ENCODE measurements around the gene PPIP5K2.

The PPIP5K2 gene

GRCh38 chr5:103102234-103102633 lies 17.9 kb upstream of the PPIP5K2 start:
- ChIA-PET POLR2A (ENCODE audit: low non-redundant PET) (no interaction called here), CTCF (interaction anchor here (1.1 kb wide), 1 partner anchor 10 kb away, joined by 6 read pairs; no protein-coding TSS in a partner anchor)
- DNase-seq (ENCODE audit: low spot score): no peak
- no peak overlapping the region for H3K27ac ChIP-seq
- no peak for TF ChIP-seq CTCF (conservative IDR thresholded peaks at IDR 0.05; ENCODE audit: low read depth)

- no peak for DNase-seq (ENCODE audit: low spot score)
- POLR2A ChIA-PET (ENCODE audit: low non-redundant PET): no interaction called here
- CTCF ChIA-PET: no interaction called here
- TF ChIP-seq CTCF (conservative IDR thresholded peaks at IDR 0.05; ENCODE audit: low read depth): no peak
- no peak overlapping the region for H3K27ac ChIP-seq
Observed at GRCh38 chr5:103108086-103108485, 12.0 kb upstream of the PPIP5K2 start.

- H3K27ac ChIP-seq: no peak overlapping the region
- ChIA-PET POLR2A (ENCODE audit: low non-redundant PET) (no interaction called here), CTCF (interaction anchor here (0.6 kb wide), 1 partner anchor 10 kb away, joined by 3 read pairs; no protein-coding TSS in a partner anchor)
- TF ChIP-seq CTCF (conservative IDR thresholded peaks at IDR 0.05; ENCODE audit: low read depth): no peak
- no peak for DNase-seq (ENCODE audit: low spot score)
Observed at GRCh38 chr5:103109277-103109676, 10.8 kb upstream of the PPIP5K2 start.

- no peak for TF ChIP-seq CTCF (conservative IDR thresholded peaks at IDR 0.05; ENCODE audit: low read depth)
- DNase-seq (ENCODE audit: low spot score): no peak
- ChIA-PET POLR2A (ENCODE audit: low non-redundant PET) (no interaction called here), CTCF (no interaction called here)
- H3K27ac ChIP-seq: no peak overlapping the region
Observed at GRCh38 chr5:103110403-103110802, 9.7 kb upstream of the PPIP5K2 start.

GRCh38 chr5:103111468-103111867 lies 8.6 kb upstream of the PPIP5K2 start:
- TF ChIP-seq CTCF (conservative IDR thresholded peaks at IDR 0.05; ENCODE audit: low read depth): no peak
- H3K27ac ChIP-seq: no peak overlapping the region
- ChIA-PET POLR2A (ENCODE audit: low non-redundant PET) (no interaction called here), CTCF (no interaction called here)
- DNase-seq (ENCODE audit: low spot score): no peak

- POLR2A ChIA-PET (ENCODE audit: low non-redundant PET): no interaction called here
- CTCF ChIA-PET: no interaction called here
- DNase-seq (ENCODE audit: low spot score): no peak
Observed at GRCh38 chr5:103112910-103113309, 7.2 kb upstream of the PPIP5K2 start.

More at GRCh38 chr5:103112910-103113309, 7.2 kb upstream of the PPIP5K2 start:
- no peak for TF ChIP-seq CTCF (conservative IDR thresholded peaks at IDR 0.05; ENCODE audit: low read depth)
- no peak overlapping the region for H3K27ac ChIP-seq

All from RWPE1 (cell line).